ENCODE data around the gene AOC3. TPM values are rescaled to one million over a fixed set of nuclear protein-coding genes. Genes with fewer than 3 reads are reported as not detected.

The AOC3 gene
- total and polyA plus RNA-seq, 4 experiments from 2014 or later, result 0.58 to 1.2 TPM; not detected in 2

DNA sequence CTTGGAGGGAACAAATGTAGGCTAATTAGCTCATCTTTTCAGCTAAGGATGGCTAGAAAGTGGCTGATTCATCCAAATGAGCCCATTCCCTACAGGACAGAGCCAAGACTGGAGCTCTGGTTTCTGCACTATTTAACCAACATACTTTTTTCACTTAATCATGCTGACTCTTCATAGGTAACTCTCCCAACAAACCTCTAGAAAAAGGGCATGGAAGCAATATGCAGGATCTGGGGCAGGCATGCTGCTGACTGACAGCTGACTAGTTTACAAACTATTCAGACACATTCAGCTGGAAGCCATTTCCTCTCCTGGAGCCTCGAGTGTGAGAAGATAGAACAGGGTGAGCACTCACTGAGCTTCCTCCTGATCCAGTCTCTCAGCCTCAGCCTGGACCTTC is 33.1 kb upstream of the AOC3 start:
- DNase-seq, result no peak
- H3K27ac ChIP-seq (ENCODE audit: low read depth, low read length), result no peak overlapping the region
- H3K27me3 ChIP-seq (ENCODE audit: insufficient read depth, low read length), result no peaks in the 10 kb centered on the region
- no peaks in the 10 kb centered on the region for H3K9me3 ChIP-seq (ENCODE audit: control insufficient read depth in 1 of 2, low read length in 2 of 2)
- Mint-ChIP-seq H3K4me3 (no peak overlapping the region), H3K4me1 (peaks cover 8 to 25% (median 15%) of the 10 kb centered on the region in 4 donors), H3K27ac (peak overlapping the region in 1 of 7 donors; percentile 71), H3K9me3 (no peaks in the 10 kb centered on the region), H3K27me3 (no peaks in the 10 kb centered on the region), H3K36me3 (peaks cover 56 to 72% of the 10 kb centered on the region in 2 donors)
- H3K4me1 ChIP-seq (ENCODE audit: insufficient read depth, low read length), result peaks cover 4% of the 10 kb centered on the region
- H3K36me3 ChIP-seq (ENCODE audit: insufficient read depth, low read length), result peaks cover 69% of the 10 kb centered on the region
- ChIA-PET CTCF (ENCODE audit: partially characterized antibody) (interaction anchor here (0.6 to 1.7 kb wide), 3 partner anchors 11 to 20 kb away, joined by 3 to 5 read pairs (median 3); partner anchors contain the start of genes CNTD1 and COA3), POLR2A (ENCODE audit: partially characterized antibody) (interaction anchor here (0.7 to 1.8 kb wide), 2 partner anchors 15 to 146 kb away, joined by 3 to 5 read pairs; partner anchors contain the start of gene AARSD1)
- intact Hi-C loops (cut with micrococcal nuclease), result no loop called here
- no peak overlapping the region for H3K4me3 ChIP-seq (ENCODE audit: low read length in 2 of 2)

DNA sequence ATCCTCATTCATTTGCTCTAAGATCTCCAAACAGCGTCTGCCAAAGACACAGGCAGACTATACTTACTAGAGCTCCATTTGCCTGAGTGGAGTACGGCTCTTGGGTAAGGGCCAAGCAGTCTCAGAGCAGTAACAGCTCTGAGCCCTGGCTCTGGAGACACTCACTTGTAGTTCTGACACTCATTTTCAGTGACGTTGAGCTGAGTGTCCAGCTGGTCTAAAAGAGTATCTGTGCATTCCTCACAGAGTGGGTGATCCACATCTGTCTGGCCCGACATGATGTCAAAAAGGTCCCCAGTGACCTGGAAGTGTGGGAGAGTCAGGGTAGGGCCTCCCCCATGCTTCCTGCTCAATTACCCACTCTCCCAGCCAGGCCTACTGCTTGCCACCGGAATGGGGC is 32.6 kb upstream of the AOC3 start:
- peaks cover 69% of the 10 kb centered on the region for H3K36me3 ChIP-seq (ENCODE audit: insufficient read depth, low read length)
- ChIA-PET CTCF (ENCODE audit: partially characterized antibody) (interaction anchor here (0.6 to 1.7 kb wide), 2 partner anchors 11 to 15 kb away, joined by 3 to 5 read pairs; no protein-coding TSS in a partner anchor), POLR2A (ENCODE audit: partially characterized antibody) (interaction anchor here (0.7 to 1.8 kb wide), 2 partner anchors 14 to 146 kb away, joined by 3 to 5 read pairs; partner anchors contain the start of gene AARSD1)
- Mint-ChIP-seq H3K4me1 (peaks cover 9 to 29% (median 17%) of the 10 kb centered on the region in 4 donors), H3K9me3 (no peaks in the 10 kb centered on the region), H3K27ac (peak overlapping the region in 3 of 7 donors; percentile 32 to 71 (median 36)), H3K27me3 (no peaks in the 10 kb centered on the region), H3K4me3 (peak overlapping the region in 1 of 8 donors; percentile 66), H3K36me3 (peaks cover 56 to 72% of the 10 kb centered on the region in 2 donors)
- H3K4me3 ChIP-seq (ENCODE audit: low read length in 2 of 2), result no peak overlapping the region
- no peaks in the 10 kb centered on the region for H3K9me3 ChIP-seq (ENCODE audit: control insufficient read depth in 1 of 2, low read length in 2 of 2)
- intact Hi-C loops (cut with micrococcal nuclease), result no loop called here
- no peak overlapping the region for H3K27ac ChIP-seq (ENCODE audit: low read depth, low read length)
- no peaks in the 10 kb centered on the region for H3K27me3 ChIP-seq (ENCODE audit: insufficient read depth, low read length)
- peaks cover 9% of the 10 kb centered on the region for H3K4me1 ChIP-seq (ENCODE audit: insufficient read depth, low read length)
- DNase-seq, result no peak

DNA sequence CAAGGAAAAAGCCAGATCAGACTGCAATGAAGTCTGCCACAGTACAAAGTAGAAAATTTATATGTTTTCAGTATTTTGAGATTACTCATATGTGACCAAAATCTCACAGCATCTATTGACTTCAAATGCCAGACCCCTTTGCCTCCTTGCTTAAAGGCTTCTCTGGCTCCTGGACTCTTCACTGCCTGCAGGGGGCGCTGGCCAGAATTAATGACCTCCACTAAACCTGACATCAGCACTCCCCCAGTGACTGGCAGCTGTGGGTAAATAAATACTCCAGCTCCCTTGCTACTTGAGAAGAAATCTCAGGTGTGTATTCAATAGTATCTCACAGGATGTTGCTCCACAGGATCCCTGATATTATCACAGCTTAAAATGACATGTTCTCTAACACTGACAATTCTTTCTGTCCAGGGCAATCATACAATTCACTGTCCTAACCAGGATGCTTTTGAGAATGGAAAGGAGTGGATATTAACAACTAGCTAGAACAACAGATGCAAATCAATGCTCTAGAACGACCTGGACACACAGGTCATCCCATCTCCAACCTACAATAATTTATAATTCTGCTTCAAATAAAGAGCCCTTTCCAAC is 31.0 kb upstream of the AOC3 start:
- H3K27ac Mint-ChIP-seq, result peak overlapping the region; percentile 18 to 65 (median 36)
- DNase-seq, result peak; percentile 46 to 66 (median 49)
- H3K4me1 Mint-ChIP-seq, result peaks cover 16 to 41% (median 25%) of the 10 kb centered on the region in 4 donors
- Histone ChIP-seq H3K4me3 (ENCODE audit: low read length in 2 of 2) (no peak overlapping the region), H3K27ac (ENCODE audit: low read depth, low read length) (no peak overlapping the region), H3K27me3 (ENCODE audit: insufficient read depth, low read length) (no peaks in the 10 kb centered on the region), H3K4me1 (ENCODE audit: insufficient read depth, low read length) (peaks cover 15% of the 10 kb centered on the region), H3K36me3 (ENCODE audit: insufficient read depth, low read length) (peaks cover 53% of the 10 kb centered on the region), H3K9me3 (ENCODE audit: control insufficient read depth in 1 of 2, low read length in 2 of 2) (no peaks in the 10 kb centered on the region)
- peak overlapping the region in 1 of 8 donors; percentile 26 for H3K4me3 Mint-ChIP-seq
- peaks cover 41 to 62% of the 10 kb centered on the region in 2 donors for H3K36me3 Mint-ChIP-seq
- H3K9me3 Mint-ChIP-seq, result no peaks in the 10 kb centered on the region
- H3K27me3 Mint-ChIP-seq, result no peaks in the 10 kb centered on the region
- intact Hi-C loops (cut with micrococcal nuclease), result loop anchor here (5.0 kb wide), 1 partner anchor 542 kb away; no protein-coding TSS in a partner anchor
- ChIA-PET CTCF (ENCODE audit: partially characterized antibody) (interaction anchor here (0.8 to 1.6 kb wide), 8 partner anchors 10 to 216 kb away, joined by 3 to 7 read pairs (median 4); partner anchors contain the start of genes CNTD1 and COA3), POLR2A (ENCODE audit: partially characterized antibody) (interaction anchor here (0.9 kb wide), 1 partner anchor 21 kb away, joined by 3 read pairs; no protein-coding TSS in a partner anchor)

DNA sequence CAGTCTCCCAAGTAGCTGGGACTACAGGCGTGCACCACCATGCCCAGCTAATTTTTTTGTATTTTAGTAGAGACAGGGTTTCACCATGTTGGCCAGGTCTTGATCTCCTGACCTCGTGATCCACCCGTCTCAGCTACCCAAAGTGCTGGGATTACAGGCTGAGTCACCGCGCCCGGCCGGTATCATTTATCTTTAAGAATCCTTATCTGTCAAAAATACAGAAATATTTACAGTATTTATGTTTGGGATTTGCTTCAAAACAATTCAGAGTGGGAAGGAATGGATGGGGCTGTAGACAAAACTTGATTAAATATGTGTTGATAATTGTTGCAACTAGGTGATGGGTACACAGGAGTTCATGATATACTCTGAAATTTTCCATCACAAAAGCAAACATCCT is 29.8 kb upstream of the AOC3 start:
- ChIA-PET POLR2A (ENCODE audit: partially characterized antibody) (interaction anchor here (0.9 to 4.6 kb wide), 2 partner anchors 12 to 22 kb away, joined by 3 to 61 read pairs; partner anchors contain the start of gene PSME3), CTCF (ENCODE audit: partially characterized antibody) (interaction anchor here (1.3 kb wide), 1 partner anchor 217 kb away, joined by 3 read pairs; no protein-coding TSS in a partner anchor)
- intact Hi-C loops (cut with micrococcal nuclease), result loop anchor here (5.0 kb wide), 1 partner anchor 541 kb away; no protein-coding TSS in a partner anchor
- Mint-ChIP-seq H3K27me3 (no peaks in the 10 kb centered on the region), H3K4me1 (peaks cover 15 to 41% (median 24%) of the 10 kb centered on the region in 4 donors), H3K4me3 (peak overlapping the region in 2 of 8 donors; percentile 30 to 55), H3K27ac (peak overlapping the region in 2 of 7 donors; percentile 7 to 35), H3K36me3 (peaks cover 32 to 51% of the 10 kb centered on the region in 2 donors), H3K9me3 (no peaks in the 10 kb centered on the region)
- peaks cover 15% of the 10 kb centered on the region for H3K4me1 ChIP-seq (ENCODE audit: insufficient read depth, low read length)
- no peak overlapping the region for H3K4me3 ChIP-seq (ENCODE audit: low read length in 2 of 2)
- no peak for DNase-seq
- H3K36me3 ChIP-seq (ENCODE audit: insufficient read depth, low read length), result peaks cover 42% of the 10 kb centered on the region
- H3K27me3 ChIP-seq (ENCODE audit: insufficient read depth, low read length), result no peaks in the 10 kb centered on the region
- H3K27ac ChIP-seq (ENCODE audit: low read depth, low read length), result no peak overlapping the region
- H3K9me3 ChIP-seq (ENCODE audit: control insufficient read depth in 1 of 2, low read length in 2 of 2), result no peaks in the 10 kb centered on the region

DNA sequence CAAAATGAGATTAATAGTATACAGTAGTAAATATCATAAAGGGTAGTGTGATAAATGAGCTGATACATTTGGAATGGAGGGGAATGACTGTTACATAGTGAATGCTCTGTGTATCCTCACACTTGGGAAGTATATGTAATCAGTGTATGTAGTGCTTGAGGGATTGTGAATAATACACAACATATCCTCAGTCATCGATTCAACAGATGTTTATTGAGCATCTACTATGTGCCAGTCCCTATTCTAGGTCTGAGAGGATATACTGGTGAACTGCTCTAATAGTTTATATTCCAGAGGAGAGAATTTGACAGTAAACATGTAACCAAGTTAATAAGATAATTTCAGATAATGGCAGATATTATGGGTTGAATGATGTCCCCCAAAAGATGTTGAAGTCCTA is 23.5 kb upstream of the AOC3 start:
- no peak overlapping the region for H3K27ac ChIP-seq (ENCODE audit: low read depth, low read length)
- no peak for DNase-seq
- ChIA-PET POLR2A (ENCODE audit: partially characterized antibody) (no interaction called here), CTCF (ENCODE audit: partially characterized antibody) (no interaction called here)
- Mint-ChIP-seq H3K9me3 (peaks cover 0 to 2% (median 0%) of the 10 kb centered on the region in 8 donors), H3K27me3 (peaks cover 0 to 2% of the 10 kb centered on the region in 2 donors), H3K4me1 (peaks cover 12 to 25% (median 17%) of the 10 kb centered on the region in 4 donors), H3K36me3 (peaks cover 0 to 6% of the 10 kb centered on the region in 2 donors), H3K4me3 (no peak overlapping the region), H3K27ac (no peak overlapping the region)
- H3K4me1 ChIP-seq (ENCODE audit: insufficient read depth, low read length), result peaks cover 18% of the 10 kb centered on the region
- H3K36me3 ChIP-seq (ENCODE audit: insufficient read depth, low read length), result no peaks in the 10 kb centered on the region
- intact Hi-C loops (cut with micrococcal nuclease), result no loop called here
- H3K9me3 ChIP-seq (ENCODE audit: control insufficient read depth in 1 of 2, low read length in 2 of 2), result no peaks in the 10 kb centered on the region
- H3K27me3 ChIP-seq (ENCODE audit: insufficient read depth, low read length), result no peaks in the 10 kb centered on the region
- no peak overlapping the region for H3K4me3 ChIP-seq (ENCODE audit: low read length in 2 of 2)

DNA sequence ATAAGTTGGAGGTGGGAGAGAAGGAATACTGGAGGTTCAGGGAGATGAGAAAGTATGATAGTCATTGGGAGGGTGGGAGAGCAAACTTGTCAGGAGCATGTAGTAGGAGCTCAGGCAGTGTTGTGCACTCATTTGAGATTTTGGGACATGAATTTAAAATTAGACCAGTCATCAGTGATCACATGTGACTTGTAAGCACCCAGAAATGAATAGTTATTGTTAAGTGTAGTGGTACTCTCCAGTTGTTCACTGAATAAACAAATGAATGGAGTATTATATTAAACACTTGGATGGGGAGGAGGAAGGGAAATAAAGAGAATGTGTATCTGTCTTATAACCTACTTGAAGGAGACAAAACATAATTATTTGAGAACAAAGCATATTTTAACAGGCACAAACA is 20.0 kb upstream of the AOC3 start:
- peaks cover 17% of the 10 kb centered on the region for H3K4me1 ChIP-seq (ENCODE audit: insufficient read depth, low read length)
- Mint-ChIP-seq H3K36me3 (peaks cover 2 to 18% of the 10 kb centered on the region in 2 donors), H3K27ac (peak overlapping the region in 4 of 7 donors; percentile 1 to 68 (median 49)), H3K4me3 (peak overlapping the region in 3 of 8 donors; percentile 11 to 47 (median 43)), H3K9me3 (peaks cover 0 to 3% (median 0%) of the 10 kb centered on the region in 8 donors), H3K4me1 (peaks cover 16 to 28% (median 23%) of the 10 kb centered on the region in 4 donors), H3K27me3 (peaks cover 0 to 2% of the 10 kb centered on the region in 2 donors)
- no peak overlapping the region for H3K27ac ChIP-seq (ENCODE audit: low read depth, low read length)
- peaks cover under 1% of the 10 kb centered on the region for H3K36me3 ChIP-seq (ENCODE audit: insufficient read depth, low read length)
- H3K27me3 ChIP-seq (ENCODE audit: insufficient read depth, low read length), result no peaks in the 10 kb centered on the region
- H3K9me3 ChIP-seq (ENCODE audit: control insufficient read depth in 1 of 2, low read length in 2 of 2), result no peaks in the 10 kb centered on the region
- POLR2A ChIA-PET (ENCODE audit: partially characterized antibody), result no interaction called here
- intact Hi-C loops (cut with micrococcal nuclease), result loop anchor here (10.0 kb wide), 1 partner anchor 654 kb away; the partner anchor contains the start of gene DHX8
- no peak overlapping the region for H3K4me3 ChIP-seq (ENCODE audit: low read length in 2 of 2)
- DNase-seq, result no peak
- CTCF ChIA-PET (ENCODE audit: partially characterized antibody), result interaction anchor here (1.1 kb wide), 1 partner anchor 11 kb away, joined by 5 read pairs; no protein-coding TSS in a partner anchor

All from CD4-positive, alpha-beta memory T cell (primary cell).